ENCODE data around the gene MCC.

The MCC gene

GRCh38 chr5:113233606-113234005, 254.6 kb downstream of the MCC start:
- intact Hi-C loops (cut with DNase I): no loop called here
- no peak for DNase-seq

GRCh38 chr5:113232667-113233066, 255.6 kb downstream of the MCC start:
- no peak for DNase-seq
- intact Hi-C loops (cut with DNase I): no loop called here

DNA sequence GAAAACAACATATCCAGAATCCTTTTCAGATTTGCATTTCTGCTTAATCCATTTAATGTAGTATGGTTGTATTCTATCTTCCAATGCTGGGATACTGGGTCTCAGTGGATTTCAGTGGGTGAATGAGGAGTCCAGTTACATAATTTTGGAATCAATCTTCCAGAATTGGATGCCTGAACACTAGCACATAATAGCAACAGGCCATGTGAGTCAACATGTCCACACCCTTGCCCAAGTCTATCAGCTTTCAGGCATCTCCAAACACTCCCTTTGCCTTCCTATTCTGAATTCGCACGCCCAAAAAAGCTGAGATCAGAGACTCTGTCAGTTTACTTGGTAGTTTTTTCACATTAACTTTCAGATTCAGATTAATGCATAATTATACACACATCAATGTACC, 256.0 kb downstream of the MCC start:
- intact Hi-C loops (cut with DNase I): no loop called here
- no peak for DNase-seq

DNA sequence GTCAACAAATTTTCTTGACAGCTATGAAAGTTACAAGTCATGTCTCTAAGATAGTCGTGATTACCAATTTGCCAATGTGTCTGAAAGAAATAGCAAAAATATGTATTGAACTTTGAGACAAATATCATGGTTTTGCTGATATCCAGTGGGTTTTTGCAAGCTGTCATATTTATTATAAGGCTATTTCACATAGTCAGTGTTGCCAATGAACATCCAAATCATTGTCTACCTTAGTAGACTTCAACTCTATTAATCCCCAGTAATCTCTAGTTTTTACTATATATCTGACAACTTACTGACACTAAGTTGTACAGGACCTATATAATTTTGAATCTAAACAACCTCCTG, 256.6 kb downstream of the MCC start:
- intact Hi-C loops (cut with DNase I): no loop called here
- no peak for DNase-seq

GRCh38 chr5:113230711-113231652, 257.3 kb downstream of the MCC start:
- intact Hi-C loops (cut with DNase I): no loop called here
- DNase-seq: no peak

DNA sequence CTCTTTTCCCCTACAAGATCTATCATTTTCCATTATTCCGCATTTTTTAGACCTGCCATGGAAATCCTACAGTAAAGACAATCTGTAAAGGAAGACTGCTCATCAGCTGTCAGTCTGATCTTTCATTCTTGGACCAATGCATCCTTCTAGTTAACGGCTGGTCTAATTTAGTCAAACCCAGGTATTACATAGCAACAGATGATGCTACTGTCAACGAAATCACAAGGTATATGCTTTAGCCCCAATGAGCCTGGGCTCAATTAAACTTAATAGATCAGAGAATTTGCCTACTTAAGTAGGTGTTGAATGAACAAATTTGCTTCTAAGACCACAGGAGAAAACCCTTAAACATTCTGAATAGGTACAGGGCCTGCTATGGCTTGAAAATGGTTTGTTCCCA, 260.5 kb downstream of the MCC start:
- DNase-seq: no peak
- intact Hi-C loops (cut with DNase I): no loop called here

DNA sequence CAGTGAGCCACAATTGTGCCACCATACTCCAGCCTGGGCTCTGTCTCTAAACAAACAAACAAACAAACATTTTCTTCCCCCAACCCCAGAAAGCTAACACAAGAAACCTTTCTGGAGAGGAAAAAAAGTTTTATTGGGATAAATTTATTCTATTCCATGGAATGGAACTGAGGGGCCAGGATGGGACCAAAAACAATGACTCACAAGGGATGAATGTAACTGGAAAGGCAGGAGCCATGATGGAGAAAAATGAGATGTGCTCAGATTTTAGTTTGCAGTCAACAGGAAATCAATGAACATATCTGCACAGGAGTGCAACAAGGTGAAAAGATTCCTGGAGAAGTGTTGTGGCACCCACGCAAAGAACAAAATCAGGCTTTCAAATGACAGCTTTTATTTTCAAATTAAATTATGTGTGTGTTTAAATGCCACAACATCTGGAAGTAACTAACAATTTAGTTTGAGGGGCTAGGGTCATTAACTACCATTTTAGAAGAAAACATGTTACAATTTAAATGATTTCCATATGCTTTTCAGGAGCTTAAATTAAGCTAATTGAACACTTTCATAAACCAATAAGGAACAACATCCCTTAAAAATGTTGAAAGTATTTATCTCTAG, 262.0 kb downstream of the MCC start:
- DNase-seq: no peak
- intact Hi-C loops (cut with DNase I): no loop called here

DNA sequence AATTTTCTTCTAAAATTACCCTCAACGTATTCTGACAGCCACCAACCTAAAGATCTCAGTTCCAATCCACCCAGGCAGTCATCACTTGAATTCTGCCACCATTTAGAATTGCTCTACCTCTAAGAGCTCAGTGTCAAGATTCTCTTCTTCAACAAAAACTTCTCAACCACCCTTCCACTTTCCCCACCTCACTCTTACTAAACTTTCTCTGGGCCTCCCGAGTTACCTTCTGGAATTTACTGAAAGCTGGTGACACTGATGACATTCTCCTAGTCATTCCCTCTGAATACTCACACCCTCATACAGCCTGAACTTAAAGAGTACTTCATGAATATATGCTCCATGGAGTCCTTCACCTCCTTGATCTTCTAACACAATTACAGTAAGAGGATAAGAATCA, 263.0 kb downstream of the MCC start:
- DNase-seq: no peak
- intact Hi-C loops (cut with DNase I): no loop called here

DNA sequence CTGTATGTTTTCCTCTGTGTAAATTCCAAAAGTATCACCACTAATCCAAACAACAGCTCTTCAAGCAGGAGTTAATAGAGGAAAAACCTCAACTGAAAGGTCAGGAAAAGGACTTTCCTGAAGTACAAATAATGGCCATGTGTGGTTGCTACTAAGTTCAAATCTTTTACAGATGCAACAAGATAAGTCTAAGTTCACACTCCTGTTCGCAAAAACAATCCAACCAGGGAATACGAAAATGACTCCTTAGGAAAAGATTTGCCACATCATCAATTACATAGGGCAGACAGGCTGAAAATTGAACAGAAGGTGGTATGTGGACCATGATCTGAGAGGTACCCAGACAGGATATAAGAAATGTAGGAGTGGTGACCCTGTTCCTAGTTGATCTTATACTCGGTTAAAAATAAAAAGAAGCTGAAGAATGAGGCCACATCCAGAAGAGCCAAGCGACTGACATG, 263.6 kb downstream of the MCC start:
- intact Hi-C loops (cut with DNase I): no loop called here

GRCh38 chr5:113223831-113224604, 264.2 kb downstream of the MCC start:
- no peak for DNase-seq
- intact Hi-C loops (cut with DNase I): no loop called here

More for the DNA sequence above, 263.6 kb downstream of the MCC start:
- DNase-seq: no peak

GRCh38 chr5:113223315-113223714, 264.9 kb downstream of the MCC start:
- no peak for DNase-seq
- intact Hi-C loops (cut with DNase I): no loop called here

DNA sequence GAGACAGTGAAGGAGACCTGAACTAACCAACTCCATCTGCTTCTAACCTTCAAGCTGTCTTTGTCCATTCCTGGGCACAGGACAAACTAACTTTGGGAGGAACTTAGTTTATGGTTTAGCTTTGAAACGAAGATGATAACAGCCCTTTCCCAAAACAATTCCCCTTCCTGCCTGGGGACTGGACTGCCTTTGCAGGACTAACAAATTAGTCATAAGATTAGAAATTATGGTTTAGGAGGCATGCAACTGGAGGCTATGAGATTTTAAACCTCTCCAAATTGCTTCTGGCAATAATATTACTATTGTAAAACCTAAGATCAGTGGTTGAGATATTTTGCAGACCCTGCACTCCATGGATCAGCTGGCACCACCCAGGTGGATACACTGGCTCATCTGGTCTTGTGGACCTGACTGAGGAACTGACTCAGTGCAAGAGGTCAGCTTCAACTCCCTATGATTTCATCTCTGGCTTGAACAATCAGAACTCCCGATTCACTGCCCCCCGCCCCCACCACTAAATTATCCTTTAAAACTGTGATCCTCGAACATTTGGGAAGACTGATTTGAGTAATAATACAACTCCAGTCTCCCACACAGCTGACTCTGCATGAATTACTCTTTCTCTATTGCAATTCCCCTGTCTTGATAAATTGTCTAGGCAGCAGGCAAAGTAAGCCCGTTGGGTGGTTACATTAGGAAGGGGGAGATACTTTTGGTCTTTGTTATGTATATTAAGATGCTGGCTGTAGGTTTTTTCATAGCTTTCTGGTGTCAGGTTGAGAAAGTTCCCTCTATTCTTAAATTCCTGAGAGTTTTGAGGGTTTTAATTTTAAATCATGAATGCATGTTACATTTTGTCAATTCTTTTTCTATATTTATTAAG, 266.7 kb downstream of the MCC start:
- intact Hi-C loops (cut with DNase I): no loop called here
- DNase-seq: no peak

- DNase-seq: no peak
- intact Hi-C loops (cut with DNase I): no loop called here
These were observed 268.6 kb downstream of the MCC start for GRCh38 chr5:113219695-113220094.

- intact Hi-C loops (cut with DNase I): no loop called here
- DNase-seq: no peak
These were observed 269.2 kb downstream of the MCC start for GRCh38 chr5:113218906-113219517.

DNA sequence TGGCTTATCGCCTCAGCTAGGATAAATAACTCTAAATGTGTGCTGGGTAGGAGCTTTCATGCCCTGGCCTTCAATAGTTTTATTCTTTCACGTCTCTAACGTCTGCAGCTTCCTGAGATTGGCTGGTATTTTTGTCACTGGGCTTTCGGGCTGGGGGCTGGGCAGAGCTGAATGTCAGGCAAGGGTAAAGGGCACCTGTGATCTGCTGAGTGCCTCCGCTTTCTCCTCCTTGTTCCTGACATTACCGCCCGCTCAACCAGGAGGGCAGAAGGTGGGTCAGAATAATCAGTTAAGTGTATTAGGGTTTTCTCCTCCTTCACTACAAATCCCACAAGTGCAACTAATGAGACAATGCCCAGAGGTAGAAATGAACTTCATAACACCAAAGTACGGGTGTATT, 270.1 kb downstream of the MCC start:
- no peak for DNase-seq
- intact Hi-C loops (cut with DNase I): no loop called here

DNA sequence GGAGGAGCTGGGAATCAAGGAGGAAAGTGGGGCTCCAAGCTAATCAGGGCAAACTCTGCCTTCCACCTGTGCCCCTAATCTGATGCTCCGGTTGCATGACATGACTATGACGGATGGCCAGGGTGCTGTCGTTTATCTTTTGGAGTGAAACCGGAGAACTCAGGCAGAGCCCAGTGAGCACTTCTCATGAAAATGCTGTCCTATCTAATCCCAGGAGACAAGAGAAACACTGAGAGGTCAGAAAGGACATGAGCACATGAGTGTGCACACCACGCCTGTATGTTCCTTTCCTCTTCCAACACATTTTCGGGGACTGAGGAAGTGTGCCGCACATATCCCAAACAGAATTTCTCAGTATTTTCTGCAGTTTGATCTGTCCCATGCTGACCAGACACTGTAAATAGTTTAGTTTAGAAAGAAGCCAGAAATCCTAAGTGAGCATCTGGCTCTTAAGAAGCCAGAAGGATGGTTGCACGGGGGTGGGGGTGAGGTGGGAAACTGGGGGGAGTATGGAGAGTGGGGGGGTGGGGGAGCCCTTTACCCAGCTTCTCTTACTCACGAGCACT, 270.6 kb downstream of the MCC start:
- intact Hi-C loops (cut with DNase I): no loop called here
- no peak for DNase-seq

DNA sequence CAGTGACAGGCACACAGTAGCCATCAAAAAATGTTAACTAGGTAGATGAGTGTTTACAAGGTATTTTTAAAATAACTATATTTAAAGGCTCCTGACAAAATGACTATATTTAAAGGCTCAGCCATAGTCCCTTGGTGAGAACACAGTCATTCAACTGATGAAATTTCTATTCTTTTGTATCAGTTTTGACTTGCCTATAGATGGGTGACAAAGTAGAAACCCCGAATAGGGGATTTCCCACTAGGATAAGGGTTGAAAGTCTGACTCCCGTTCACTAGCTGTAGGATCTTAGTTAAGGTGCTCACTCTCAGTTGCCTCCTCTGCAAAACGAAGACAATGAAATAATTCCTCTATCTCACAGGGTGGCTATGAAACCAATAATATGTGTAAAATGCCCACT, 271.7 kb downstream of the MCC start:
- no peak for DNase-seq
- intact Hi-C loops (cut with DNase I): no loop called here

DNA sequence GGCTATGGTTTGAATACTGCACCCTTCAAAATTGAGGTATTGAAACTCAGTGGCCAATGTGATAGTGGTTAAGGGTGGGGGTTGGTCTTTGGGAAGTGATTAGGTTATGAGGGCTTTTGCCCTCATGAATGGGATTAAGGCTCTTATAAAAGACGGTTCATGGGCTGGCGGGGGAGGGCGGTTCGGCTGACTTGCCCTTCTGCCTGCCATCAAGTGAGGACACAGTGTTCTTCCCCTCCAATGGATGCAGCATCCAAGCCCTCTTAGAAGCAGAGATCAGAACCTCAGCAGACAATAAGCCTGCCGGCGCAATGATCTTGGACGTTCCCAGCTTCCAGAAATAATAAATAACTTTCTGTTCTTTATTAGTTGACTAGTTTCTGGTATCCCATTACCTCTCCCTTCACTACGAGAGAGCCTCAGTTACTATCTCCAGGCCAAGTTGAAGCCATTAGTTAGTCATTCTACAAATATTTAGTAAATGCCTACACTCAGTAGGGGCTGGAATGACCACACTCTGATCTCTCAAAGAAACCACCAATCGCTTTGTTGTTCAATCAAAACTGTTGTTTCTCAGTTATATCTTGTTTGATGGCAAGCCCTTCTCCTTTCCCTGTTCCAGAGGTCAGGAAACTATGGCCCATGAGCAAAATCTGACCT, 272.7 kb downstream of the MCC start:
- peak in 1 of 10 donors; percentile 67 for DNase-seq
- intact Hi-C loops (cut with DNase I): no loop called here

Data from posterior cingulate gyrus (tissue), 11 donors.